GM21528 (cell line): Measurements from ENCODE around the gene RIN1.
"Not testable (repeated sequence)": the region's sequence is repeated elsewhere in the genome, so short reads cannot be mapped to it uniquely, and the experiment has no call there.

Experiments used
- ATAC-seq: cut with Tn5 transposase; IDR thresholded peaks from one replicate; pipeline ENCODE4 v1.9.1; 2021; ENCODE audit warnings: mild to moderate bottlenecking, moderate library complexity; ENCODE audit not compliant: unreplicated experiment, low FRiP score

Gene RIN1

GRCh38 chr11:66336234-66337102, at the start of gene RIN1:
Gene RIN1, minus strand, starts transcription at chr11:66336434. Its CDS starts 32 bp downstream, at chr11:66336402.
- peak; percentile 47 for ATAC-seq

- ATAC-seq: not testable (repeated sequence)
Observed at GRCh38 chr11:66384316-66384715, 48.1 kb upstream of the RIN1 start.

GRCh38 chr11:66380264-66380663, 44.0 kb upstream of the RIN1 start:
- ATAC-seq: not testable (repeated sequence)

GRCh38 chr11:66373690-66374287, 37.6 kb upstream of the RIN1 start:
- ATAC-seq: not testable (repeated sequence)

- no peak for ATAC-seq
Observed at GRCh38 chr11:66373265-66373664, 37.0 kb upstream of the RIN1 start.

- ATAC-seq: peak; percentile 55
Observed at GRCh38 chr11:66371627-66372415, 35.6 kb upstream of the RIN1 start, which contains the start of gene SLC29A2. Gene SLC29A2, minus strand, starts transcription at chr11:66371760. Its CDS starts 169 bp downstream, at chr11:66371591.

GRCh38 chr11:66369073-66369894, 33.0 kb upstream of the RIN1 start:
- ATAC-seq: no peak

GRCh38 chr11:66368484-66368883, 32.2 kb upstream of the RIN1 start:
- ATAC-seq: no peak

- no peak for ATAC-seq
Observed at GRCh38 chr11:66367561-66368312, 31.5 kb upstream of the RIN1 start.

GRCh38 chr11:66366844-66367477, 30.7 kb upstream of the RIN1 start:
- ATAC-seq: no peak

GRCh38 chr11:66365711-66366619, 29.7 kb upstream of the RIN1 start:
- ATAC-seq: no peak

- no peak for ATAC-seq
Observed at GRCh38 chr11:66365166-66365565, 28.9 kb upstream of the RIN1 start.

GRCh38 chr11:66363805-66364535, 27.7 kb upstream of the RIN1 start:
- ATAC-seq: no peak

- ATAC-seq: no peak
Observed at GRCh38 chr11:66363187-66363601, 27.0 kb upstream of the RIN1 start.

GRCh38 chr11:66362481-66363147, 26.4 kb upstream of the RIN1 start:
- no peak for ATAC-seq

- ATAC-seq: no peak
Observed at GRCh38 chr11:66361502-66361941, 25.3 kb upstream of the RIN1 start.
